ENCODE data around the gene CTCFL. TPM values are rescaled to one million over a fixed set of nuclear protein-coding genes. Genes with fewer than 3 reads are reported as not detected.

The CTCFL gene
- total RNA-seq, 4 donors from 2014 or later: not detected

DNA sequence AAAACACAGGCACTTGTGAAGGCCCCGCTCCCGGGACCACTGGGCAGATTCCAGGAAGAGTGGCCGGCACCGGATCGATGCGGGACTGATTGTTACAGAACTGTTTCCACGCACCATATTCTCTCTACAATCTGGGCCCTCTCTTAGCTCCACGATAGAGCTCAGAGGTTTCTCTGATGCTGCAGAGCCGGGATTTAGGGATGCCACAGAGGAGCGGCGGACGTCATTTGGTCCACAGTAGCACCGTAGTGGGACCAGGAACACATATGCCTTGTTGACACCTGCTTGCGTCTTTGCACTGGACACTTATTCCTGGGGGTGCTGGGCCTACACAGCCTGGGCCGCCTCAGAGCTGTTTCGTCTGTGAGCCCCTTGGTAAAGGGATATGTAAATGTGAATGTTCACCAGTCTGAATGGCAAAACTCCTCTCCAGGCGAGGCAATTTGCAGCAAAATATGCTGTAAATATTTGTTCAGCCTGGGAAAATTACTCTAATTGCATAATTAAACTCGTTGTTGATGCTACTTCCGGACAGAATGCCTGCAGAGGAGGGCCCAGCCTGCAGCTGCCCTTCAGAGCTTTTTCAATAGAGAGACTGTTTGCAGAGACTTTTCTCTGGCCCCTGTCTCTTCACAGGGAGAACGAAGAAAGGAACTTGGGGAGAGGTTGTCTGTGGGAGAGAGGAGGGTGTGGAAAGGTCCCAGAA, 45.4 kb upstream of the CTCFL start:
- 40 to 58% methylated on average over 18 to 20 of the region's 20 CpGs for WGBS, 2 donors
- no peaks in the 10 kb centered on the region for H3K36me3 ChIP-seq
- no peaks in the 10 kb centered on the region for H3K9me3 ChIP-seq
- H3K27me3 ChIP-seq: peaks cover 0 to 22% of the 10 kb centered on the region in 2 donors
- H3K4me1 ChIP-seq: peaks cover 0 to 15% (median 1%) of the 10 kb centered on the region in 4 donors
- no peak for DNase-seq (ENCODE audit: low spot score in 2 of 2)
- TF ChIP-seq EP300 (IDR thresholded peaks at IDR 0.05) (no peak), POLR2A (IDR thresholded peaks at IDR 0.05) (no peak)
- TF ChIP-seq, protein P1, sequence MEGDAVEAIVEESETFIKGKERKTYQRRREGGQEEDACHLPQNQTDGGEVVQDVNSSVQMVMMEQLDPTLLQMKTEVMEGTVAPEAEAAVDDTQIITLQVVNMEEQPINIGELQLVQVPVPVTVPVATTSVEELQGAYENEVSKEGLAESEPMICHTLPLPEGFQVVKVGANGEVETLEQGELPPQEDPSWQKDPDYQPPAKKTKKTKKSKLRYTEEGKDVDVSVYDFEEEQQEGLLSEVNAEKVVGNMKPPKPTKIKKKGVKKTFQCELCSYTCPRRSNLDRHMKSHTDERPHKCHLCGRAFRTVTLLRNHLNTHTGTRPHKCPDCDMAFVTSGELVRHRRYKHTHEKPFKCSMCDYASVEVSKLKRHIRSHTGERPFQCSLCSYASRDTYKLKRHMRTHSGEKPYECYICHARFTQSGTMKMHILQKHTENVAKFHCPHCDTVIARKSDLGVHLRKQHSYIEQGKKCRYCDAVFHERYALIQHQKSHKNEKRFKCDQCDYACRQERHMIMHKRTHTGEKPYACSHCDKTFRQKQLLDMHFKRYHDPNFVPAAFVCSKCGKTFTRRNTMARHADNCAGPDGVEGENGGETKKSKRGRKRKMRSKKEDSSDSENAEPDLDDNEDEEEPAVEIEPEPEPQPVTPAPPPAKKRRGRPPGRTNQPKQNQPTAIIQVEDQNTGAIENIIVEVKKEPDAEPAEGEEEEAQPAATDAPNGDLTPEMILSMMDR (IDR thresholded peaks at IDR 0.05): no peak
- peak overlapping the region in 1 of 4 donors; percentile 15 for H3K27ac ChIP-seq
- H3K4me3 ChIP-seq: no peak overlapping the region

DNA sequence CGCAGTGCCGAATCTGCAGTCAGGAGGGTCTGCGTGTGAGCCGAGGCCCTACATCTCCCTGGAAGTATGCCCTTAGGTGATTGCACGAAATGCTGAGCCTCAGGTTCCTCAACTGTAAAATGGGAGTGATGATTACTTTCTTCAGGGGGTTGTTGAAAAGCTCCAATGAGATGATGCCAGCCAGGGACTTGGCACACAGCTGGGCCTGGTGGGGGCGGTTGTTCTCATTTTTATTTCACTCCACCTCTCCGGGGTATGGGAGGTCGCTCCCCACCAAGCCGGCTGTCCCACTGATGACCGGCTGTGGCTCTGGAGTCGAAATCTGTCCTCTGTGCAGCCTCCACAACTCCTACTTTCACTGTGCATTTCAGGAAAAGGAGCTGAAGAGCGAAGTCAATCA, 44.0 kb upstream of the CTCFL start:
- Histone ChIP-seq H3K4me3 (no peak overlapping the region), H3K4me1 (peaks cover 0 to 15% (median 1%) of the 10 kb centered on the region in 4 donors), H3K36me3 (no peaks in the 10 kb centered on the region), H3K27ac (no peak overlapping the region), H3K27me3 (peaks cover 0 to 16% of the 10 kb centered on the region in 2 donors), H3K9me3 (no peaks in the 10 kb centered on the region)
- no peak for TF ChIP-seq EP300 (IDR thresholded peaks at IDR 0.05)
- no peak for TF ChIP-seq POLR2A (IDR thresholded peaks at IDR 0.05)
- TF ChIP-seq, protein P1 (IDR thresholded peaks at IDR 0.05): no peak
- 89 to 94% methylated on average over 12 of the region's 12 CpGs for WGBS, 2 donors
- DNase-seq (ENCODE audit: low spot score in 2 of 2): no peak

DNA sequence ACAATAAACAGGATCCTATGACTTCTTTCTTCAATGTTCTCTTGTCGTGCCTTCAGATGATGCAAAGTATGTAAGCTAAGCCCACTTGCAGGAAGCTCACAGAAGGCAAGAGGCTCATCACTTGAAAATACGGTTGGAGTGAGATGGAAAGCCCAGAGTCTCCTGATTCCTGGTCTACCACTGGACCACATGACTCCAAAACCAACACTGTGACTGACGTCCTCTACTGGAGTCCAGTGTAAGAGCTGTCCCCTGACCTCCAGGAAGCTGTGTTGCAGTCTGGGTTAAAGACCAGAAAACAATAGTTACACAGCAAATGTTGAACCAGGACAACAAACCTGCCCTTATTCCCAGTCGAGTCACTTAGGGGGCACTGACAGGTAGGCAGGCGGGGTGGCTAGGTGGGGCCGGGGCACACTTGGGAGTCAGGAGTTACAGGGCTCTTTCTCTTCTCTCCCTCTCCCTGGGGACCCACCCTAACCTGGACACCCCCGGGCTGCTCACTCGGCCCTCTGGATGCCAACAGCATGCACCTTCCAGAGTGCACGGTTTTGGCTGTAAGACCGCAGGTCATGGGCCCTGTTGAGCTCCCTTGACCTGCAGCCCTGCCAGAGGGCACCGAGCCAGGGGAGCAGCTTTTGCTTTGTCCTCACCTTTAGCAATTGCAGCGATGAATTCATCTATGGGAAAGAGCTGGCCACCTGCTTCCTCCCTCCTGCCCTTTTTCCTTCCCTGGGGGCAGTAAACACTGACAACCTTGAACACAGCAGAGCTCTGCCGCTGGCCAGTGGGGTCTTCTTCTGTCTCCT, 43.4 kb upstream of the CTCFL start:
- peaks cover 0 to 15% (median 1%) of the 10 kb centered on the region in 4 donors for H3K4me1 ChIP-seq
- H3K36me3 ChIP-seq: no peaks in the 10 kb centered on the region
- peaks cover 0 to 16% of the 10 kb centered on the region in 2 donors for H3K27me3 ChIP-seq
- no peaks in the 10 kb centered on the region for H3K9me3 ChIP-seq
- no peak overlapping the region for H3K27ac ChIP-seq
- no peak for DNase-seq (ENCODE audit: low spot score in 2 of 2)
- H3K4me3 ChIP-seq: no peak overlapping the region
- TF ChIP-seq, protein P1 (IDR thresholded peaks at IDR 0.05): no peak
- TF ChIP-seq EP300 (IDR thresholded peaks at IDR 0.05) (no peak), POLR2A (IDR thresholded peaks at IDR 0.05) (no peak)
- 70 to 76% methylated on average over 13 of the region's 13 CpGs for WGBS, 2 donors

DNA sequence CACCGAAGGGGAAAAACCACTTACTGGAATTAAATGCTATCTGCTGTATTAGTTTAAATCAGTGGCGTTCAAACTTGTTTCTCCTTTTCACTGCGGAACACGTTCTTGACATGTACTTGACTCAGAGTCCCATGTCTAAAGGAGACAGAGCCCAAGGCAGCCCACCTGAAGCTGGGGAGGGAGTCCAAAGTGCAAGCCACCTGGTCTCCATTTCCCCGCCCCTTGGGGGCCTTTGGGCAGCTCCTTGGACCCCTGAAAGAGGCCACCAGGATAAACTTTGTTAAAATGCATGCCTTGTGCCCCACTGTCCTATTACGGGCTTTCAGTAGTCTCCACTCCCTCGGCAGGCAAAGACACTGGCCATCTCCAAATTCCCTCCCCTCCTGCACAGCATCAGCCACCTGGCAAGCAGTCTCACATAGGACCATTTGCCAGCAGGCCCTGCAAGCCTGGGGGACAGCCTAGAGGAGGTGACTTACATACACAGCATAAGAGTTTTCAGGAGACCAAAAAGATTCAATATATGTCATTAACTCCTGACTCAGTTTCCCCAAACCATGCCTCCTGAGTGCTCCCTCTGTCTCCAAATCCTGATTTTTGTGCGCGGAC, 42.6 kb upstream of the CTCFL start:
- Histone ChIP-seq H3K27ac (no peak overlapping the region), H3K9me3 (no peaks in the 10 kb centered on the region), H3K4me3 (no peak overlapping the region), H3K27me3 (peaks cover 0 to 16% of the 10 kb centered on the region in 2 donors), H3K36me3 (no peaks in the 10 kb centered on the region), H3K4me1 (peaks cover 0 to 15% (median 1%) of the 10 kb centered on the region in 4 donors)
- DNase-seq (ENCODE audit: low spot score in 2 of 2): no peak
- 83 to 84% methylated on average over 9 of the region's 9 CpGs for WGBS, 2 donors
- TF ChIP-seq POLR2A (IDR thresholded peaks at IDR 0.05): no peak
- TF ChIP-seq, protein P1 (IDR thresholded peaks at IDR 0.05): no peak
- no peak for TF ChIP-seq EP300 (IDR thresholded peaks at IDR 0.05)
